ENCODE data around the gene CERK. TPM values are rescaled to one million over a fixed set of nuclear protein-coding genes. Genes with fewer than 3 reads are reported as not detected.

CERK gene
- total and polyA plus RNA-seq, 2 of the 13 experiments (the other 11 are each of a cell fraction or from before 2014, with no cell fraction given), result 40.3 to 41.9 TPM

DNA sequence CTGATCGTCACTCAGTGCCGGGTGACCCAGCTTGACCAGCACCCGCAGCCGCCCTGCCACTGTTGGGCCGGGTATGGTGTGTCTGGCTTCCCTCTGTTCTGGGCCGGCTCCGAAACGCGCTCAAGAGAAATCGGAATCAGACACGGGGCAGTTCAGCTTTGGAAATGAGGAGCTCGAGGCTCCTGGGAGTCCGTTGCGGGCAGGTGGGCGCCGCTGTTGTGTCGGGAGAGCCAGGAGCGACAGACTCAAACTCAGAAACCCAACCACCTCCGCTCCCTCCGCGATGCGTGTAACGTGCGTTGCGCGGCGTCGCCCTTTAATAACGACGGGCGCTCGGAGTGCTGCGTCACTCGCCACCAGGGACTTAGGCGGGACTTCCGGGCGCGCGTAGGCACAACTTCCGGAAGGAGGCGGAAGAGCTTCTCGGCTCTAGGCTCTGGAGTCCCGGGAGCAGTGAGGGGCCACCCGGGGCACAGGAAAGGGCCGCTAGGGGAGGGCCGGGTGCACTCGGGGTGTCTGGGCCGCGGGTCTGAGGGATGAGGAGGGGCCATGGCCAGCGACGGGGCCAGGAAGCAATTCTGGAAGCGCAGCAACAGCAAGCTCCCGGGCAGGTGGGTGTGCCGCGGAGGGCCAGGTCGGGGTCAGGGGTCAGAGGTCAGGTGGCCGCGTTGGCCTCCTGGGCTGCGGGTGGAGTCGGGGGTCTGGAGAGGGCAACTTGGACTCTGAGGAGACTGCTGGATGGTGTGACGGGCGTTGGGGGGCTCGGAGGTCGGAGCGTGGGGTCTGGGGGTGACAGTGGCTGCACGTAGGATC is 24.4 kb upstream of the CERK start, which contains the start of gene TBC1D22A (continued):
- TF ChIP-seq IRF2 (CRISPR knock-in tag; IDR thresholded peaks at IDR 0.05) (peak; percentile 90), KDM4B (CRISPR knock-in tag; IDR thresholded peaks at IDR 0.05) (peak; percentile 72; the same call in 1 of the 2 replicates), ZNF629 (CRISPR knock-in tag; conservative IDR thresholded peaks at IDR 0.05) (peak; percentile 32; the same call in 1 of the 2 replicates), CREB1 (IDR thresholded peaks at IDR 0.05) (peak; percentile 98), CREB1 (CRISPR knock-in tag; IDR thresholded peaks at IDR 0.05) (peak; percentile 99), ZNF296 (CRISPR knock-in tag; conservative IDR thresholded peaks at IDR 0.05) (peak; percentile 70)
- TF ChIP-seq, protein P1, sequence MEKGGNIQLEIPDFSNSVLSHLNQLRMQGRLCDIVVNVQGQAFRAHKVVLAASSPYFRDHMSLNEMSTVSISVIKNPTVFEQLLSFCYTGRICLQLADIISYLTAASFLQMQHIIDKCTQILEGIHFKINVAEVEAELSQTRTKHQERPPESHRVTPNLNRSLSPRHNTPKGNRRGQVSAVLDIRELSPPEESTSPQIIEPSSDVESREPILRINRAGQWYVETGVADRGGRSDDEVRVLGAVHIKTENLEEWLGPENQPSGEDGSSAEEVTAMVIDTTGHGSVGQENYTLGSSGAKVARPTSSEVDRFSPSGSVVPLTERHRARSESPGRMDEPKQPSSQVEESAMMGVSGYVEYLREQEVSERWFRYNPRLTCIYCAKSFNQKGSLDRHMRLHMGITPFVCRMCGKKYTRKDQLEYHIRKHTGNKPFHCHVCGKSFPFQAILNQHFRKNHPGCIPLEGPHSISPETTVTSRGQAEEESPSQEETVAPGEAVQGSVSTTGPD (CRISPR knock-in tag; IDR thresholded peaks at IDR 0.05), result no peak
- TF ChIP-seq, protein P2, sequence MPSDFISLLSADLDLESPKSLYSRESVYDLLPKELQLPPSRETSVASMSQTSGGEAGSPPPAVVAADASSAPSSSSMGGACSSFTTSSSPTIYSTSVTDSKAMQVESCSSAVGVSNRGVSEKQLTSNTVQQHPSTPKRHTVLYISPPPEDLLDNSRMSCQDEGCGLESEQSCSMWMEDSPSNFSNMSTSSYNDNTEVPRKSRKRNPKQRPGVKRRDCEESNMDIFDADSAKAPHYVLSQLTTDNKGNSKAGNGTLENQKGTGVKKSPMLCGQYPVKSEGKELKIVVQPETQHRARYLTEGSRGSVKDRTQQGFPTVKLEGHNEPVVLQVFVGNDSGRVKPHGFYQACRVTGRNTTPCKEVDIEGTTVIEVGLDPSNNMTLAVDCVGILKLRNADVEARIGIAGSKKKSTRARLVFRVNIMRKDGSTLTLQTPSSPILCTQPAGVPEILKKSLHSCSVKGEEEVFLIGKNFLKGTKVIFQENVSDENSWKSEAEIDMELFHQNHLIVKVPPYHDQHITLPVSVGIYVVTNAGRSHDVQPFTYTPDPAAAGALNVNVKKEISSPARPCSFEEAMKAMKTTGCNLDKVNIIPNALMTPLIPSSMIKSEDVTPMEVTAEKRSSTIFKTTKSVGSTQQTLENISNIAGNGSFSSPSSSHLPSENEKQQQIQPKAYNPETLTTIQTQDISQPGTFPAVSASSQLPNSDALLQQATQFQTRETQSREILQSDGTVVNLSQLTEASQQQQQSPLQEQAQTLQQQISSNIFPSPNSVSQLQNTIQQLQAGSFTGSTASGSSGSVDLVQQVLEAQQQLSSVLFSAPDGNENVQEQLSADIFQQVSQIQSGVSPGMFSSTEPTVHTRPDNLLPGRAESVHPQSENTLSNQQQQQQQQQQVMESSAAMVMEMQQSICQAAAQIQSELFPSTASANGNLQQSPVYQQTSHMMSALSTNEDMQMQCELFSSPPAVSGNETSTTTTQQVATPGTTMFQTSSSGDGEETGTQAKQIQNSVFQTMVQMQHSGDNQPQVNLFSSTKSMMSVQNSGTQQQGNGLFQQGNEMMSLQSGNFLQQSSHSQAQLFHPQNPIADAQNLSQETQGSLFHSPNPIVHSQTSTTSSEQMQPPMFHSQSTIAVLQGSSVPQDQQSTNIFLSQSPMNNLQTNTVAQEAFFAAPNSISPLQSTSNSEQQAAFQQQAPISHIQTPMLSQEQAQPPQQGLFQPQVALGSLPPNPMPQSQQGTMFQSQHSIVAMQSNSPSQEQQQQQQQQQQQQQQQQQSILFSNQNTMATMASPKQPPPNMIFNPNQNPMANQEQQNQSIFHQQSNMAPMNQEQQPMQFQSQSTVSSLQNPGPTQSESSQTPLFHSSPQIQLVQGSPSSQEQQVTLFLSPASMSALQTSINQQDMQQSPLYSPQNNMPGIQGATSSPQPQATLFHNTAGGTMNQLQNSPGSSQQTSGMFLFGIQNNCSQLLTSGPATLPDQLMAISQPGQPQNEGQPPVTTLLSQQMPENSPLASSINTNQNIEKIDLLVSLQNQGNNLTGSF (CRISPR knock-in tag; IDR thresholded peaks at IDR 0.05), result no peak
- TF ChIP-seq, protein P3, sequence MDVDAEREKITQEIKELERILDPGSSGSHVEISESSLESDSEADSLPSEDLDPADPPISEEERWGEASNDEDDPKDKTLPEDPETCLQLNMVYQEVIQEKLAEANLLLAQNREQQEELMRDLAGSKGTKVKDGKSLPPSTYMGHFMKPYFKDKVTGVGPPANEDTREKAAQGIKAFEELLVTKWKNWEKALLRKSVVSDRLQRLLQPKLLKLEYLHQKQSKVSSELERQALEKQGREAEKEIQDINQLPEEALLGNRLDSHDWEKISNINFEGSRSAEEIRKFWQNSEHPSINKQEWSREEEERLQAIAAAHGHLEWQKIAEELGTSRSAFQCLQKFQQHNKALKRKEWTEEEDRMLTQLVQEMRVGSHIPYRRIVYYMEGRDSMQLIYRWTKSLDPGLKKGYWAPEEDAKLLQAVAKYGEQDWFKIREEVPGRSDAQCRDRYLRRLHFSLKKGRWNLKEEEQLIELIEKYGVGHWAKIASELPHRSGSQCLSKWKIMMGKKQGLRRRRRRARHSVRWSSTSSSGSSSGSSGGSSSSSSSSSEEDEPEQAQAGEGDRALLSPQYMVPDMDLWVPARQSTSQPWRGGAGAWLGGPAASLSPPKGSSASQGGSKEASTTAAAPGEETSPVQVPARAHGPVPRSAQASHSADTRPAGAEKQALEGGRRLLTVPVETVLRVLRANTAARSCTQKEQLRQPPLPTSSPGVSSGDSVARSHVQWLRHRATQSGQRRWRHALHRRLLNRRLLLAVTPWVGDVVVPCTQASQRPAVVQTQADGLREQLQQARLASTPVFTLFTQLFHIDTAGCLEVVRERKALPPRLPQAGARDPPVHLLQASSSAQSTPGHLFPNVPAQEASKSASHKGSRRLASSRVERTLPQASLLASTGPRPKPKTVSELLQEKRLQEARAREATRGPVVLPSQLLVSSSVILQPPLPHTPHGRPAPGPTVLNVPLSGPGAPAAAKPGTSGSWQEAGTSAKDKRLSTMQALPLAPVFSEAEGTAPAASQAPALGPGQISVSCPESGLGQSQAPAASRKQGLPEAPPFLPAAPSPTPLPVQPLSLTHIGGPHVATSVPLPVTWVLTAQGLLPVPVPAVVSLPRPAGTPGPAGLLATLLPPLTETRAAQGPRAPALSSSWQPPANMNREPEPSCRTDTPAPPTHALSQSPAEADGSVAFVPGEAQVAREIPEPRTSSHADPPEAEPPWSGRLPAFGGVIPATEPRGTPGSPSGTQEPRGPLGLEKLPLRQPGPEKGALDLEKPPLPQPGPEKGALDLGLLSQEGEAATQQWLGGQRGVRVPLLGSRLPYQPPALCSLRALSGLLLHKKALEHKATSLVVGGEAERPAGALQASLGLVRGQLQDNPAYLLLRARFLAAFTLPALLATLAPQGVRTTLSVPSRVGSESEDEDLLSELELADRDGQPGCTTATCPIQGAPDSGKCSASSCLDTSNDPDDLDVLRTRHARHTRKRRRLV (CRISPR knock-in tag; IDR thresholded peaks at IDR 0.05), result no peak; the same call in 1 of the 2 replicates
- TF ChIP-seq, protein P4, sequence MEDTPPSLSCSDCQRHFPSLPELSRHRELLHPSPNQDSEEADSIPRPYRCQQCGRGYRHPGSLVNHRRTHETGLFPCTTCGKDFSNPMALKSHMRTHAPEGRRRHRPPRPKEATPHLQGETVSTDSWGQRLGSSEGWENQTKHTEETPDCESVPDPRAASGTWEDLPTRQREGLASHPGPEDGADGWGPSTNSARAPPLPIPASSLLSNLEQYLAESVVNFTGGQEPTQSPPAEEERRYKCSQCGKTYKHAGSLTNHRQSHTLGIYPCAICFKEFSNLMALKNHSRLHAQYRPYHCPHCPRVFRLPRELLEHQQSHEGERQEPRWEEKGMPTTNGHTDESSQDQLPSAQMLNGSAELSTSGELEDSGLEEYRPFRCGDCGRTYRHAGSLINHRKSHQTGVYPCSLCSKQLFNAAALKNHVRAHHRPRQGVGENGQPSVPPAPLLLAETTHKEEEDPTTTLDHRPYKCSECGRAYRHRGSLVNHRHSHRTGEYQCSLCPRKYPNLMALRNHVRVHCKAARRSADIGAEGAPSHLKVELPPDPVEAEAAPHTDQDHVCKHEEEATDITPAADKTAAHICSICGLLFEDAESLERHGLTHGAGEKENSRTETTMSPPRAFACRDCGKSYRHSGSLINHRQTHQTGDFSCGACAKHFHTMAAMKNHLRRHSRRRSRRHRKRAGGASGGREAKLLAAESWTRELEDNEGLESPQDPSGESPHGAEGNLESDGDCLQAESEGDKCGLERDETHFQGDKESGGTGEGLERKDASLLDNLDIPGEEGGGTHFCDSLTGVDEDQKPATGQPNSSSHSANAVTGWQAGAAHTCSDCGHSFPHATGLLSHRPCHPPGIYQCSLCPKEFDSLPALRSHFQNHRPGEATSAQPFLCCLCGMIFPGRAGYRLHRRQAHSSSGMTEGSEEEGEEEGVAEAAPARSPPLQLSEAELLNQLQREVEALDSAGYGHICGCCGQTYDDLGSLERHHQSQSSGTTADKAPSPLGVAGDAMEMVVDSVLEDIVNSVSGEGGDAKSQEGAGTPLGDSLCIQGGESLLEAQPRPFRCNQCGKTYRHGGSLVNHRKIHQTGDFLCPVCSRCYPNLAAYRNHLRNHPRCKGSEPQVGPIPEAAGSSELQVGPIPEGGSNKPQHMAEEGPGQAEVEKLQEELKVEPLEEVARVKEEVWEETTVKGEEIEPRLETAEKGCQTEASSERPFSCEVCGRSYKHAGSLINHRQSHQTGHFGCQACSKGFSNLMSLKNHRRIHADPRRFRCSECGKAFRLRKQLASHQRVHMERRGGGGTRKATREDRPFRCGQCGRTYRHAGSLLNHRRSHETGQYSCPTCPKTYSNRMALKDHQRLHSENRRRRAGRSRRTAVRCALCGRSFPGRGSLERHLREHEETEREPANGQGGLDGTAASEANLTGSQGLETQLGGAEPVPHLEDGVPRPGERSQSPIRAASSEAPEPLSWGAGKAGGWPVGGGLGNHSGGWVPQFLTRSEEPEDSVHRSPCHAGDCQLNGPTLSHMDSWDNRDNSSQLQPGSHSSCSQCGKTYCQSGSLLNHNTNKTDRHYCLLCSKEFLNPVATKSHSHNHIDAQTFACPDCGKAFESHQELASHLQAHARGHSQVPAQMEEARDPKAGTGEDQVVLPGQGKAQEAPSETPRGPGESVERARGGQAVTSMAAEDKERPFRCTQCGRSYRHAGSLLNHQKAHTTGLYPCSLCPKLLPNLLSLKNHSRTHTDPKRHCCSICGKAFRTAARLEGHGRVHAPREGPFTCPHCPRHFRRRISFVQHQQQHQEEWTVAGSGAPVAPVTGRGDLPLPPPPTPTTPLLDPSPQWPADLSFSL (CRISPR knock-in tag; IDR thresholded peaks at IDR 0.05), result no peak

Measured in HepG2 (cell line).